OCI-LY1 (cell line): Measurements from ENCODE around the gene TRIO.
"Not testable (repeated sequence)": the region's sequence is repeated elsewhere in the genome, so short reads cannot be mapped to it uniquely, and the experiment has no call there.

Experiments
- H2AFZ ChIP-seq: fragments of 200-600 bp; sonication (generic), shearing (Covaris generic); 2 replicates; pipeline ENCODE4 v1.6.0; 2014; ENCODE audit warnings: antibody characterized with exemption, mild to moderate bottlenecking, low read length
- H3F3A ChIP-seq: fragments of 200-600 bp; sonication (generic), shearing (Covaris generic); 2 replicates; pipeline ENCODE4 v1.6.0; 2014; ENCODE audit warnings: mild to moderate bottlenecking, antibody characterized with exemption, low read length, moderate library complexity; ENCODE audit not compliant: insufficient read depth
- H3K27ac ChIP-seq: fragments of 200-600 bp; sonication (generic); 2 replicates; pipeline ENCODE4 v1.5.1; 2014; ENCODE audit warnings: low read length, mixed run types, mild to moderate bottlenecking, low read depth; ENCODE audit not compliant: poor library complexity, severe bottlenecking
- H3K27me3 ChIP-seq: fragments of 200-600 bp; sonication (generic); 2 replicates; pipeline ENCODE4 v1.6.0; 2014; ENCODE audit warnings: antibody characterized with exemption, mild to moderate bottlenecking, low read length, moderate library complexity; ENCODE audit not compliant: insufficient read depth
- H3K36me3 ChIP-seq: fragments of 200-600 bp; sonication (generic); 2 replicates; pipeline ENCODE4 v1.6.1; 2014; ENCODE audit warnings: mild to moderate bottlenecking, antibody characterized with exemption, low read length, moderate library complexity, mixed read lengths; ENCODE audit not compliant: insufficient read depth
- H3K4me1 ChIP-seq: fragments of 200-600 bp; sonication (generic); 2 replicates; pipeline ENCODE4 v1.5.1; 2014; ENCODE audit warnings: mild to moderate bottlenecking, low read length, moderate library complexity; ENCODE audit not compliant: insufficient read depth, severe bottlenecking
- H3K4me2 ChIP-seq: fragments of 200-600 bp; sonication (generic), shearing (Covaris generic); 2 replicates; pipeline ENCODE4 v1.6.1; 2014; ENCODE audit warnings: low read length
- H3K4me3 ChIP-seq: fragments of 200-600 bp; sonication (generic); 2 replicates; pipeline ENCODE4 v1.5.1; 2014; ENCODE audit warnings: low read length, low read depth, mild to moderate bottlenecking, mixed read lengths; ENCODE audit not compliant: poor library complexity, severe bottlenecking
- H3K79me2 ChIP-seq: fragments of 200-600 bp; shearing (Covaris generic); 2 replicates; pipeline ENCODE4 v1.6.1; 2016; ENCODE audit warnings: mixed run types, low read length, mixed read lengths; ENCODE audit not compliant: insufficient read depth
- H3K9ac ChIP-seq: fragments of 200-600 bp; sonication (generic), shearing (Covaris generic); 2 replicates; pipeline ENCODE4 v1.6.1; 2014; ENCODE audit warnings: mild to moderate bottlenecking, low read length, mixed read lengths
- H3K9me2 ChIP-seq: fragments of 200-600 bp; sonication (generic), shearing (Covaris generic); 2 replicates; pipeline ENCODE4 v1.6.1; 2014; ENCODE audit warnings: low read depth, mild to moderate bottlenecking, low read length, mixed read lengths
- H3K9me3 ChIP-seq: fragments of 200-600 bp; shearing (Covaris generic); 2 replicates; pipeline ENCODE4 v1.6.1; 2014; ENCODE audit warnings: low read length, mixed read lengths
- H4K20me1 ChIP-seq: fragments of 200-600 bp; sonication (generic), shearing (Covaris generic); 2 replicates; pipeline ENCODE4 v1.6.0; 2016; ENCODE audit warnings: mild to moderate bottlenecking, low read length; ENCODE audit not compliant: insufficient read depth
- CTCF ChIP-seq: fragments of 200-600 bp; sonication (generic), shearing (Covaris generic); IDR thresholded peaks from 2 replicates; pipeline ENCODE4 v1.5.1; 2017; ENCODE audit warnings: mild to moderate bottlenecking, antibody characterized with exemption, low read length, moderate library complexity, mixed read lengths
- EZH2 ChIP-seq: fragments of 200-600 bp; sonication (generic), shearing (Covaris generic); IDR thresholded peaks from 2 replicates; pipeline ENCODE4 v1.8.0; 2017; ENCODE audit warnings: borderline replicate concordance, mixed run types, mild to moderate bottlenecking, antibody characterized with exemption, low read length, moderate library complexity, mixed read lengths

The TRIO gene

GRCh38 chr5:14432931-14433589 is 289.9 kb downstream of the TRIO start:
- no peaks in the 10 kb centered on the region for H3K79me2 ChIP-seq
- H3F3A ChIP-seq, result no peaks in the 10 kb centered on the region
- H3K36me3 ChIP-seq, result no peaks in the 10 kb centered on the region

GRCh38 chr5:14435481-14435880 is 292.3 kb downstream of the TRIO start:
- Histone ChIP-seq H3K4me2 (no peak overlapping the region), H3K27me3 (0 out of 2 replicates have a peak, but pooled peaks cover 5% of the 10 kb centered on the region), H3K9ac (no peak overlapping the region), H3K36me3 (no peaks in the 10 kb centered on the region), H4K20me1 (no peaks in the 10 kb centered on the region), H3F3A (no peaks in the 10 kb centered on the region), H3K9me2 (no peaks in the 10 kb centered on the region), H3K4me1 (no peaks in the 10 kb centered on the region), H3K9me3 (no peaks in the 10 kb centered on the region), H3K27ac (no peak overlapping the region), H2AFZ (no peak overlapping the region), H3K4me3 (no peak overlapping the region), H3K79me2 (no peaks in the 10 kb centered on the region)
- no peak for TF ChIP-seq EZH2
- TF ChIP-seq CTCF, result no peak

More at GRCh38 chr5:14432931-14433589, 289.9 kb downstream of the TRIO start:
- Histone ChIP-seq H3K4me3 (no peak overlapping the region), H2AFZ (no peak overlapping the region), H3K9ac (no peak overlapping the region), H3K9me3 (no peaks in the 10 kb centered on the region), H4K20me1 (no peaks in the 10 kb centered on the region), H3K27ac (no peak overlapping the region), H3K27me3 (0 out of 2 replicates have a peak, but pooled peaks cover 5% of the 10 kb centered on the region), H3K4me1 (no peaks in the 10 kb centered on the region), H3K9me2 (no peaks in the 10 kb centered on the region), H3K4me2 (no peak overlapping the region)
- TF ChIP-seq EZH2 (no peak), CTCF (no peak)

GRCh38 chr5:14436122-14436521 is 293.0 kb downstream of the TRIO start:
- not testable (repeated sequence) for H3K4me1 ChIP-seq, H3K27ac ChIP-seq, H3K9me2 ChIP-seq, H3F3A ChIP-seq, H2AFZ ChIP-seq, H3K9me3 ChIP-seq, H4K20me1 ChIP-seq, H3K4me2 ChIP-seq, H3K4me3 ChIP-seq, H3K79me2 ChIP-seq, H3K27me3 ChIP-seq, H3K36me3 ChIP-seq, H3K9ac ChIP-seq
